NCI-H526 (cell line): ENCODE measurements around the gene ENO3.

Experiments
- DNase-seq, 2 experiments: peaks; one replicate each; lab custom pipeline; 2025; lab: John Stamatoyannopoulos, UW

ENO3 gene

DNA sequence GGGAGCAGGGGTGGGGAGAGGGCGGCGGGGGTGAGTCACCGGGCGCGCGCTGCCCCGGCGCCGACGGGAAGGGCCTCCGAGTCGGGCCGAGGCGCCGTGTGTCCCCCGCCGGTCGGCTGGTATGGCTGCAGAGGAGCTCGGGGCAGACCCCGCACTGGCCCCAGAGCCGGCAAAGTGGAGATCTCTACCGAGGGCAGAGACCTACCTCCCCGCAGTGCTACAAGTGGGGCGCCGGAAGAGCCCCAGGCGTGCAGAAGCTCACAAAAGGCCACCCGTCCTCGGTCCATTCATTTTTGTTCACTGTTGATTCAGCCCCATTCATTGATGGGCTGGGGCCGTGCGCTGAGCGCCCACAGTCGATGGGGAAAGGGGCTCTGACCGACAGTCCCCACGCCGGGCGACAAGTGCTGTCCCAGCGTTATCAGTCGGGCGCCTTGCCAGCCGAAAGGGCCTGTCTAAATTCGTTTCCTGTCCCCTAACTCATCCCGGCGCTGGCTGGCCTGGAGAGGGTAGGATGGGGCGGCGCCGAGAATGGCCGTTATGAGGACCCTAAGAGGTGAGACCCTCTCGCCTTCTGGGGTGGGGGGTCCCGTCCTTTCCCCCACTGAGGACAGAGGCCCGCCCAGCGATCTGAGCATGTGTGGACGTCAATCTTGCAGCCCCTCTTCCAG is 709 bp upstream of the ENO3 start:
- DNase-seq = peak in 1 of 2 experiments; percentile 55

- DNase-seq = no peak
These were observed 567 bp downstream of the ENO3 start for GRCh38 chr17:4951486-4951885.

DNA sequence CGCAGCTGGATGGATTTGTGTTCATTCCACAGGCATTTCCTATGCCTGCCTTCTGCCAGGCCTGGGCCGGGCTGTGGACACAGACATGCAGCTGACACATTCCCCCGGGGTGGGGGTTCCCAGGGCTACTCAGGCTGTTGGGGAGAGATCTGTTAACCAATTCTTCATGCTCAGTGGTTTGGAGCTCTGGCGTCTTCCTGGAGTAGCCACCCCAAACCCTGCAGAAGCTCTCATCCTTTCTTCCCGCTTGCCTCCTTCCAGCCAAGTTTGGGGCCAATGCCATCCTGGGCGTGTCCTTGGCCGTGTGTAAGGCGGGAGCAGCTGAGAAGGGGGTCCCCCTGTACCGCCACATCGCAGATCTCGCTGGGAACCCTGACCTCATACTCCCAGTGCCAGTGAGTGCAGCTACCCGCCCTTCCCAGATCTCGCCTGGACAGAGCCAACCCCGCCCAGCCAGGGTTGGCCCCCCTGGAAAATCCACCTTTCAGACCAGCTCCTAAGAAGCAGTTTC is 2.6 kb downstream of the ENO3 start:
- no peak for DNase-seq

GRCh38 chr17:4955091-4955490 is 4.2 kb downstream of the ENO3 start:
- no peak for DNase-seq

- no peak for DNase-seq
These were observed 5.7 kb downstream of the ENO3 start for GRCh38 chr17:4956493-4957061.

GRCh38 chr17:4958102-4958501 is 7.2 kb downstream of the ENO3 start:
- DNase-seq = no peak

GRCh38 chr17:4959261-4959965 is 8.5 kb downstream of the ENO3 start:
- no peak for DNase-seq

GRCh38 chr17:4960279-4960922 is 9.5 kb downstream of the ENO3 start:
- DNase-seq = no peak

DNA sequence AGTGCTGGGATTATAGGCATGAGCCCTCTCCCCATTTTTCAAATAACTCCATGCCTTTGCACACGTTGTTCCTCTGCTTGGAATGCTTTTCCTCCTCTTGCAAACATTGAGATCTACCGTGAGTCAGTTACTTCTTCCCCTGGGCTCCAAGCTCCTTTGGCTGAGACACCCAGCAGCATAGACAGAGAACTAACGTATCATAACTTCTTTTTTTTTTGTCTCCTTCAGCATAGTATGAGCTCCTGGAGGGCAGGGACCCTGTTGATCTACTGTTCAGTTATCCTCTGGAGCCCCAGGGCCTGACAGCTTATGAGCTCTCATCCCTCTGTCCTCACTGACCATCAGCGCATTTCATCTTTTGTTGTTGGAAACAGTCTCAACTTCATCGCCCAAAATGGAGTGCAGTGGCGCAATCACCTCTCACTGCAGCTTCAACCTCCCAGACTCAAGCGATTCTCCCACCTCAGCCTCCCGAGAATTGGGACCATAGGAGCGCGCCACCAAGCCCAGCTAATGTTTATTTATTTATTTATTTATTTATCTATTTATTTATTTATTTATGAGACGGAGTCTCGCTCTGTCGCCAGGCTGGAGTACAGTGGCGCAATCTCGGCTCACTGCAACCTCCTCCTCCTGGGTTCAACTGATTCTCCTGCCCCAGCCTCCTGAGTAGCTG is 14.5 kb downstream of the ENO3 start:
- DNase-seq = no peak

DNA sequence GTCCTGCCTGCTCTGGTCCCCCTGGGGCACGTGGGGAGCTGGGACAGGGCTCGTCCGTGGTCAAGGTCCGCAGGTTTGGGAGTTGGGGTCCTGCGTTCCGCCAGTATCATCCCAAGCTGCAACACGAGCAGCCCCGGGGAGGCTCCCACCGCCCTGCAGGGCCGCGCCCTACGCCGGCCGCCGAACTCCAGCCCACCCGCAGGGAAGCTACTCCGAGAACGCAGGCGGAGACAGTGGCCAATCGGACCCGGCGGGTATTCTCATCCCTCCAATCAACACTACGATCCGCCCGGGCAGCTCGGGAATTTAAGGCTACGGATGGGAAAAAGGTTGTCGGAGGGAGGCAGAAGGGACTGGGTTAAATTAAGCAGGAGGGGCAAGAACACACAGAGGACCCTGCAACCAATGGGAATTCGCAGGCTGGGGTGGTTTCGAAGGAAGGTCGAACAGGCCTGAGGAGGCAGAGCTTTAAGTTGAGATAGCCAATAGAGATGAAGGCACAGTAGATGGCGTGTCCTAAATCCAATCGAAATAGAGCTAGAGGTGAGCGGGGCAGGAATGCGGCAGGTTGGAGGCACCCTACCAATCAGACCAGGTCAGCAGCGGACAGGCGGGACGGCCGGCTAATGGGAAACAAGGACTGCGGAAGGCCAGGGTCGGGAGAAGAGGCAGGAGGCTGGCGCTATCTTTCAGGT is 16.1 kb downstream of the ENO3 start:
- DNase-seq = peak; percentile 97 to 99

GRCh38 chr17:4967539-4968485 is 16.9 kb downstream of the ENO3 start, which contains the start of gene SPAG7:
SPAG7 (minus strand) TSS chr17:4967817; CDS start chr17:4967804, 13 bp downstream.
- DNase-seq = peak; percentile 80 to 92

GRCh38 chr17:4968486-4969046 is 17.6 kb downstream of the ENO3 start:
- peak in 1 of 2 experiments; percentile 54 for DNase-seq

DNA sequence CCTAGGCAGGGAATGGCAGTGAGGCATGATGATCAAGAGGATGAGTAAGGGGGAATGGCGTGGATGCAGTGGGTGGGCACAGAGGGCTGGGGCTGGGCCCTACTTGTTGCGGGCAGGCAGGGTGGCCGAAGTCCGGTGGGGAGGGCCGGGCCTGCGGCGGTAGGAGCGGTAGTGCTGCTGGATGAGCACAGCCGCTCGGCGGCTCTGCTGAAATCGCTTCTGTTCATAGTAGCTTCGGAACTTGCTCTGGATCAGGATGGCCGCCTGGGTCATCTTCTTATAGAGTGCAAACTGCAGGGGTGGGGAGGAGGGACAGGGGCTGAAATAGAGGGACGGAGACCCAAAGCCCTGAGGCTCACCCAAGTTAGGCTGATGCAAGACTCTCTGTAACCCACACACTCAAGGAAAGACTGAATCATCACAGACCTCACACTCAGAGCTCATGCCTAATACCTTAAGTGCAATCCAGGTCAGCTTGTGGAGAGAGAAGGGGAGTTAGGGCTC is 18.2 kb downstream of the ENO3 start:
- no peak for DNase-seq

DNA sequence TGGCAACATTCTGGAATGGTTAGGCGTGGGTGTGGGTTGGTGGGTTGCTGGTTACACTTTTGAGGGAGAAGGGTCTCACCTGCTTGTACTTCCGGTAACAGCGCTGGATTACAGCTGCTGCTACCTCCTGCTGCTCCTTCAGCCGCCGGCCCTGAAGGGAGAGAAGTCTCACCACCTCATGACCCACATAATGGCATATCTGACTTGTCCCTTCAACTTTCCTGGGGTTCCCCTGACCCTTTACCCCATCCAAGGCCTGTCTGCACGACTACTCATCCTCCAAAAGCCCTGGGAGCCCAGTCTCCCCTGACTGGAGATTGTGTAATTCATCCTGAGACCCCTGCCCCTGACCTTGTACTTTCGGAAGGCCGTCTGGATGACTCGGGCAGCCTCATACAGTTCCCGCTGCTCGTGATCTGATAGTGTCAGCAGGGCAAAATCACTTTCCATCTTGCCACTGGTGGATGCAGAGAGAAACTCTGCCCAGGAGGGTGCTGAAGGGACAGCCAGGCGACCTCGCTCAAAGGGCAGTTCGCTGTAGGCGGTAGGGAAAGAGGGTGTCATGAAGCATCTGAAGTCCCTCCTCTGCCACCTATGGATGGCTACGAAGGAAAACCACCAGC is 18.7 kb downstream of the ENO3 start:
- DNase-seq = no peak

- no peak for DNase-seq
These were observed 19.4 kb downstream of the ENO3 start for GRCh38 chr17:4970273-4970672.

DNA sequence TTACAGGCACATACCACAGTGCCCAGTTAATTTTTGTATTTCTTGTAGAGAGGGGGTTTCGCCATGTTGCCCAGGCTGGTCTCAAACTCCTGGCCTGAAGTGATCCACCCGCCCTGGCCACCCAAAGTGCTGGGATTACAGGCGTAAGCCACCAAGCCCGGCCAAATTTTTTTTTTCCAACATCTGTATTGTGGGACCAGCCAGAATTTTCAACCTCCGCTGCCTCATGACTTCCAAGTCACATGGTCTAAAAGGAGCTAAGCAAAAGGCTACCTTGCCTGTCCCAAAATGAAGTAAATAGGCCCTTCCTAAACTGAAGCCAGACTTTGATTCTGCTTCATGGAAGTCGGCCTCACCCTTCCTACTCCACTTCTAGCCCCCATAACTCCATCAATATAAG is 20.9 kb downstream of the ENO3 start:
- DNase-seq = no peak

- DNase-seq = no peak
These were observed 21.4 kb downstream of the ENO3 start for GRCh38 chr17:4972322-4972721.

DNA sequence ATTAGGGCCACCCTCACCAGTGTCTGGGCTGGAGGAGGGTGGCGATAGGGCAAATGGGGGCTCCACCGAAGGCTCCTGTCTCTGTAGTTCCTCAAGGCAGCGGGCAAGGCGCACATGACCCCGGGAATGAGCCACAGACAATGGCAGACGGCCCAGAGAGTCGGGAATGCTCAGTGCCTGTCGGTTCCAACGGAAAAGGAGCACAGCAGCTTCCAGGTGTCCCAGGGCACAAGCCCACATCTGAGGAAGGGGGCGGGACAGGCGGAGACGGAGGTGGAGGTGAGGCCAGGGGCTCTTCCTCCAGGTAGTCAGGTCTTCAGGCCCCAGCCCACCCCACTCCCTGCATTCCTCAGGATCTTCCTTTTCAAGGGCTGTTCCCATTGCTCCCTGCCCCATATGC is 21.8 kb downstream of the ENO3 start:
- no peak for DNase-seq
